ENCODE data around the gene BLTP3B. TPM values are rescaled to one million over a fixed set of nuclear protein-coding genes. Genes with fewer than 3 reads are reported as not detected.
A peak's percentile ranks its signal among the peaks of the same experiment; 100 is the strongest.

The BLTP3B gene
- total RNA-seq, 4 donors from 2014 or later: 30.2 to 42.0 (median 41.2) TPM

- WGBS, 2 donors: 95 to 96% methylated on average over 4 of the region's 4 CpGs
- H3K27me3 ChIP-seq: no peaks in the 10 kb centered on the region
- H3K4me3 ChIP-seq: no peak overlapping the region
- DNase-seq (ENCODE audit: low spot score in 2 of 2): no peak
- TF ChIP-seq CTCF (IDR thresholded peaks at IDR 0.05) (no peak), POLR2A (IDR thresholded peaks at IDR 0.05) (no peak), EP300 (IDR thresholded peaks at IDR 0.05) (no peak)
- peaks cover 0 to 9% (median 5%) of the 10 kb centered on the region in 4 donors for H3K4me1 ChIP-seq
- H3K27ac ChIP-seq: no peak overlapping the region
- H3K36me3 ChIP-seq: peaks cover 0 to 6% (median 0%) of the 10 kb centered on the region in 3 donors
- no peaks in the 10 kb centered on the region for H3K9me3 ChIP-seq
These were observed 25.9 kb upstream of the BLTP3B start for GRCh38 chr12:100168562-100168961.

GRCh38 chr12:100166232-100166631 lies 23.6 kb upstream of the BLTP3B start:
- WGBS, 2 donors: 84 to 90% methylated on average over 9 to 10 of the region's 10 CpGs
- H3K27me3 ChIP-seq: no peaks in the 10 kb centered on the region
- H3K4me1 ChIP-seq: peaks cover 0 to 11% (median 5%) of the 10 kb centered on the region in 4 donors
- H3K4me3 ChIP-seq: no peak overlapping the region
- H3K27ac ChIP-seq: no peak overlapping the region
- H3K36me3 ChIP-seq: no peaks in the 10 kb centered on the region
- TF ChIP-seq POLR2A (IDR thresholded peaks at IDR 0.05) (no peak), CTCF (IDR thresholded peaks at IDR 0.05) (no peak), EP300 (IDR thresholded peaks at IDR 0.05) (no peak)
- no peaks in the 10 kb centered on the region for H3K9me3 ChIP-seq
- no peak for DNase-seq (ENCODE audit: low spot score in 2 of 2)

- Histone ChIP-seq H3K9me3 (no peaks in the 10 kb centered on the region), H3K4me1 (peaks cover 0 to 11% (median 5%) of the 10 kb centered on the region in 4 donors), H3K4me3 (no peak overlapping the region), H3K27me3 (no peaks in the 10 kb centered on the region), H3K36me3 (no peaks in the 10 kb centered on the region), H3K27ac (no peak overlapping the region)
- TF ChIP-seq CTCF (IDR thresholded peaks at IDR 0.05) (no peak), EP300 (IDR thresholded peaks at IDR 0.05) (no peak)
- 92 to 93% methylated on average over 3 of the region's 3 CpGs for WGBS, 2 donors
- no peak for DNase-seq (ENCODE audit: low spot score in 2 of 2)
These were observed 22.7 kb upstream of the BLTP3B start for GRCh38 chr12:100165356-100165755.

GRCh38 chr12:100164153-100164704 lies 21.6 kb upstream of the BLTP3B start:
- no peak for TF ChIP-seq POLR2A (IDR thresholded peaks at IDR 0.05)
- no peak for TF ChIP-seq EP300 (IDR thresholded peaks at IDR 0.05)
- TF ChIP-seq CTCF (IDR thresholded peaks at IDR 0.05): no peak
- no peak for DNase-seq (ENCODE audit: low spot score in 2 of 2)
- 45 to 50% methylated on average over 7 of the region's 7 CpGs for WGBS, 2 donors

GRCh38 chr12:100163416-100164152 lies 20.9 kb upstream of the BLTP3B start:
- peaks cover 0 to 11% (median 5%) of the 10 kb centered on the region in 4 donors for H3K4me1 ChIP-seq
- DNase-seq (ENCODE audit: low spot score in 2 of 2): peak; percentile 21 to 33
- H3K27ac ChIP-seq: no peak overlapping the region
- TF ChIP-seq POLR2A (IDR thresholded peaks at IDR 0.05) (no peak), EP300 (IDR thresholded peaks at IDR 0.05) (no peak), CTCF (IDR thresholded peaks at IDR 0.05) (peak in 1 of 5 experiments; percentile 34)
- no peaks in the 10 kb centered on the region for H3K27me3 ChIP-seq
- H3K9me3 ChIP-seq: no peaks in the 10 kb centered on the region
- peak overlapping the region in 2 of 4 donors; percentile 14 to 41 for H3K4me3 ChIP-seq
- 1 to 3% methylated on average over 16 of the region's 16 CpGs for WGBS, 2 donors
- H3K36me3 ChIP-seq: no peaks in the 10 kb centered on the region

More at GRCh38 chr12:100164153-100164704, 21.6 kb upstream of the BLTP3B start:
- Histone ChIP-seq H3K9me3 (no peaks in the 10 kb centered on the region), H3K27me3 (no peaks in the 10 kb centered on the region), H3K36me3 (no peaks in the 10 kb centered on the region), H3K4me1 (peaks cover 0 to 11% (median 5%) of the 10 kb centered on the region in 4 donors), H3K4me3 (peak overlapping the region in 2 of 4 donors; percentile 14 to 41), H3K27ac (no peak overlapping the region)
